Thyroid gland (tissue), 4 donors: ENCODE data around the gene CTAGE1. TPM values are rescaled to one million over a fixed set of nuclear protein-coding genes. Genes with fewer than 3 reads are reported as not detected.
"Not testable (repeated sequence)": the region's sequence is repeated elsewhere in the genome, so short reads cannot be mapped to it uniquely, and the experiment has no call there.

Source experiments
- DNase-seq, 2 donors: peaks; one replicate each; pipeline ENCODE4 v3.0.0-alpha.2; 2019
- H3K27ac ChIP-seq, 3 donors: fragments of 200-600 bp; sonication (generic); 1 replicate in 2 of 3; 2 replicates in 1 of 3; pipeline ENCODE4 v1.5.1; 2016 to 2019; ENCODE audit warnings: mild to moderate bottlenecking in 1 of 3, moderate library complexity in 1 of 3
- H3K27me3 ChIP-seq: fragments of 200-600 bp; sonication (generic); one replicate; pipeline ENCODE4 v1.5.1; 2019
- H3K36me3 ChIP-seq, 2 donors: fragments of 200-600 bp; sonication (generic); one replicate each; pipeline ENCODE4 v1.5.1; 2016 to 2019
- H3K4me1 ChIP-seq, 2 donors: fragments of 200-600 bp; sonication (generic); one replicate each; pipeline ENCODE4 v1.5.1; 2017 to 2019
- H3K4me3 ChIP-seq, 3 donors: fragments of 200-600 bp; sonication (generic); replicated peaks in 1 of 3; 1 replicate in 2 of 3; 2 replicates in 1 of 3; pipeline ENCODE4 v1.5.1; 2016; ENCODE audit warnings: mild to moderate bottlenecking in 1 of 3
- H3K9me3 ChIP-seq: fragments of 200-600 bp; sonication (generic); one replicate; pipeline ENCODE4 v1.5.1; 2017
- CTCF ChIP-seq, 6 experiments: fragments of 200-600 bp in 3 of 6; fragments of 450-650 bp in 3 of 6; sonication (generic) in 3 of 6; IDR thresholded peaks; one replicate each; pipeline ENCODE4 v1.5.1; 2016 to 2019; ENCODE audit warnings: antibody characterized with exemption in 6 of 6, mild to moderate bottlenecking in 2 of 6, inconsistent platforms in 1 of 6, moderate library complexity in 1 of 6
- POLR2A ChIP-seq, 2 donors: fragments of 450-650 bp; IDR thresholded peaks; one replicate each; pipeline ENCODE4 v1.6.1; 2017; ENCODE audit warnings: antibody characterized with exemption in 2 of 2, mild to moderate bottlenecking in 2 of 2, moderate library complexity in 1 of 2
- WGBS, 2 donors: methylation state at CpG; one replicate each; pipeline ENCODE4 v1.1.5; 2017; 5-methylcytosine and 5-hydroxymethylcytosine counted together
- intact Hi-C: fragments of 100-400 bp; cut with DNase I; formaldehyde crosslinking; loops from one replicate; pipeline ENCODE4 v1.15.1; 2023
- total RNA-seq, 4 donors: library from RNA; depleted of rRNA; stranded (reverse); fragments of >200 nt; gene quantifications; one replicate each; pipeline ENCODE4 v1.2.3, GENCODE V29; 2016

Gene CTAGE1
- total RNA-seq, 4 donors from 2014 or later, result not detected

GRCh38 chr18:22453315-22453714 is 35.6 kb upstream of the CTAGE1 start:
- intact Hi-C loops, result loop anchor here (10.0 kb wide), 1 partner anchor 101 kb away; no protein-coding TSS in a partner anchor
- Histone ChIP-seq H3K4me1 (peaks cover 5 to 7% of the 10 kb centered on the region in 2 donors), H3K9me3 (no peaks in the 10 kb centered on the region), H3K27ac (no peak overlapping the region), H3K27me3 (no peaks in the 10 kb centered on the region), H3K36me3 (no peaks in the 10 kb centered on the region), H3K4me3 (no peak overlapping the region)
- DNase-seq, result no peak
- no peak for TF ChIP-seq CTCF (IDR thresholded peaks at IDR 0.05)
- TF ChIP-seq POLR2A (IDR thresholded peaks at IDR 0.05), result no peak
- 89% methylated on average over 5 of the region's 5 CpGs for WGBS, 2 donors

GRCh38 chr18:22452226-22452668 is 34.5 kb upstream of the CTAGE1 start:
- Histone ChIP-seq H3K36me3 (no peaks in the 10 kb centered on the region), H3K9me3 (no peaks in the 10 kb centered on the region), H3K27me3 (no peaks in the 10 kb centered on the region), H3K4me3 (no peak overlapping the region), H3K27ac (no peak overlapping the region), H3K4me1 (peaks cover 5 to 7% of the 10 kb centered on the region in 2 donors)
- TF ChIP-seq POLR2A (IDR thresholded peaks at IDR 0.05) (no peak), CTCF (IDR thresholded peaks at IDR 0.05) (no peak)
- WGBS, 2 donors, result 70 to 77% methylated on average over 8 of the region's 8 CpGs
- intact Hi-C loops, result loop anchor here (10.0 kb wide), 1 partner anchor 103 kb away; no protein-coding TSS in a partner anchor
- no peak for DNase-seq

GRCh38 chr18:22451796-22452195 is 34.1 kb upstream of the CTAGE1 start:
- Histone ChIP-seq H3K36me3 (no peaks in the 10 kb centered on the region), H3K4me3 (no peak overlapping the region), H3K4me1 (peaks cover 5 to 7% of the 10 kb centered on the region in 2 donors), H3K27ac (no peak overlapping the region), H3K27me3 (no peaks in the 10 kb centered on the region), H3K9me3 (no peaks in the 10 kb centered on the region)
- no peak for TF ChIP-seq POLR2A (IDR thresholded peaks at IDR 0.05)
- no peak for TF ChIP-seq CTCF (IDR thresholded peaks at IDR 0.05)
- intact Hi-C loops, result loop anchor here (10.0 kb wide), 1 partner anchor 103 kb away; no protein-coding TSS in a partner anchor
- WGBS, 2 donors, result 36 to 38% methylated on average over 7 of the region's 7 CpGs
- DNase-seq, result no peak

GRCh38 chr18:22450766-22451165 is 33.1 kb upstream of the CTAGE1 start:
- H3K4me3 ChIP-seq, H3K27me3 ChIP-seq, H3K27ac ChIP-seq, DNase-seq, H3K9me3 ChIP-seq, H3K36me3 ChIP-seq, H3K4me1 ChIP-seq: not testable (repeated sequence)
- intact Hi-C loops, result loop anchor here (10.0 kb wide), 1 partner anchor 104 kb away; no protein-coding TSS in a partner anchor
- WGBS, 2 donors, result 93 to 98% methylated on average over 3 of the region's 3 CpGs

GRCh38 chr18:22450318-22450717 is 32.6 kb upstream of the CTAGE1 start:
- H3K4me3 ChIP-seq, H3K9me3 ChIP-seq, DNase-seq, H3K4me1 ChIP-seq, H3K27ac ChIP-seq, H3K27me3 ChIP-seq, H3K36me3 ChIP-seq: not testable (repeated sequence)
- 69 to 78% methylated on average over 1 of the region's 1 CpG for WGBS, 2 donors
- intact Hi-C loops, result loop anchor here (10.0 kb wide), 1 partner anchor 104 kb away; no protein-coding TSS in a partner anchor

GRCh38 chr18:22449753-22450152 is 32.0 kb upstream of the CTAGE1 start:
- intact Hi-C loops, result loop anchor here (10.0 kb wide), 1 partner anchor 105 kb away; no protein-coding TSS in a partner anchor
- not testable (repeated sequence) for H3K9me3 ChIP-seq, H3K4me3 ChIP-seq, H3K4me1 ChIP-seq, H3K27ac ChIP-seq, H3K36me3 ChIP-seq, DNase-seq, H3K27me3 ChIP-seq

- Histone ChIP-seq H3K27ac (no peak overlapping the region), H3K4me3 (no peak overlapping the region), H3K9me3 (no peaks in the 10 kb centered on the region), H3K4me1 (no peaks in the 10 kb centered on the region), H3K36me3 (no peaks in the 10 kb centered on the region), H3K27me3 (no peaks in the 10 kb centered on the region)
- DNase-seq, result no peak
- intact Hi-C loops, result no loop called here
- TF ChIP-seq CTCF (IDR thresholded peaks at IDR 0.05), result no peak
- no peak for TF ChIP-seq POLR2A (IDR thresholded peaks at IDR 0.05)
Observed at GRCh38 chr18:22448238-22448637, 30.5 kb upstream of the CTAGE1 start.
